Lower leg skin (tissue), 3 donors: ENCODE measurements around the gene HOXA7.

Experiments used
- CTCF ChIP-seq, 3 donors: fragments of 450-650 bp; IDR thresholded peaks; one replicate each; pipeline ENCODE4 v1.5.1; 2016; ENCODE audit warnings: antibody characterized with exemption in 3 of 3, mild to moderate bottlenecking in 3 of 3, moderate library complexity in 2 of 3
- POLR2A ChIP-seq, 2 donors: fragments of 450-650 bp; IDR thresholded peaks; one replicate each; pipeline ENCODE4 v1.6.1; 2016 to 2017; ENCODE audit warnings: antibody characterized with exemption in 2 of 2, mild to moderate bottlenecking in 1 of 2, moderate library complexity in 1 of 2

- TF ChIP-seq CTCF (IDR thresholded peaks at IDR 0.05): no peak
- no peak for TF ChIP-seq POLR2A (IDR thresholded peaks at IDR 0.05)
Measured at GRCh38 chr7:27203365-27203953, 47.0 kb upstream of the HOXA7 start.
